ENCODE measurements around the gene HS2ST1. TPM values are rescaled to one million over a fixed set of nuclear protein-coding genes. Genes with fewer than 3 reads are reported as not detected.
"Not testable (repeated sequence)": the region's sequence is repeated elsewhere in the genome, so short reads cannot be mapped to it uniquely, and the experiment has no call there.

Gene HS2ST1
- total RNA-seq, 1 experiment from 2014 or later: 19.0 TPM

GRCh38 chr1:86953167-86953566 lies 38.7 kb downstream of the HS2ST1 start:
- in situ Hi-C loops (cut with HindIII; ENCODE audit: low pct_unique_long_range_greater_than_20kb, low sequenced_read_pairs): no loop called here
- no peak for DNase-seq (ENCODE audit: low read depth, low spot score)

- no peak for DNase-seq (ENCODE audit: low read depth, low spot score)
- in situ Hi-C loops (cut with HindIII; ENCODE audit: low pct_unique_long_range_greater_than_20kb, low sequenced_read_pairs): no loop called here
Observed at GRCh38 chr1:86955678-86956077, 41.2 kb downstream of the HS2ST1 start.

- in situ Hi-C loops (cut with HindIII; ENCODE audit: low pct_unique_long_range_greater_than_20kb, low sequenced_read_pairs): no loop called here
- DNase-seq (ENCODE audit: low read depth, low spot score): no peak
Observed at GRCh38 chr1:86956221-86956620, 41.8 kb downstream of the HS2ST1 start.

- in situ Hi-C loops (cut with HindIII; ENCODE audit: low pct_unique_long_range_greater_than_20kb, low sequenced_read_pairs): no loop called here
- peak; percentile 44 for DNase-seq (ENCODE audit: low read depth, low spot score)
Observed at GRCh38 chr1:86957221-86957620, 42.8 kb downstream of the HS2ST1 start.

- in situ Hi-C loops (cut with HindIII; ENCODE audit: low pct_unique_long_range_greater_than_20kb, low sequenced_read_pairs): no loop called here
- DNase-seq (ENCODE audit: low read depth, low spot score): no peak
Observed at GRCh38 chr1:86960548-86960947, 46.1 kb downstream of the HS2ST1 start.

- DNase-seq (ENCODE audit: low read depth, low spot score); in situ Hi-C loops (cut with HindIII; ENCODE audit: low pct_unique_long_range_greater_than_20kb, low sequenced_read_pairs): not testable (repeated sequence)
Observed at GRCh38 chr1:86963841-86964240, 49.4 kb downstream of the HS2ST1 start.

- in situ Hi-C loops (cut with HindIII; ENCODE audit: low pct_unique_long_range_greater_than_20kb, low sequenced_read_pairs): no loop called here
- DNase-seq (ENCODE audit: low read depth, low spot score): peak; percentile 54
Observed at GRCh38 chr1:86965012-86965826, 50.8 kb downstream of the HS2ST1 start.

GRCh38 chr1:86965827-86966182 lies 51.4 kb downstream of the HS2ST1 start:
- no peak for DNase-seq (ENCODE audit: low read depth, low spot score)
- in situ Hi-C loops (cut with HindIII; ENCODE audit: low pct_unique_long_range_greater_than_20kb, low sequenced_read_pairs): no loop called here

- in situ Hi-C loops (cut with HindIII; ENCODE audit: low pct_unique_long_range_greater_than_20kb, low sequenced_read_pairs): no loop called here
- DNase-seq (ENCODE audit: low read depth, low spot score): no peak
Observed at GRCh38 chr1:86970938-86971337, 56.5 kb downstream of the HS2ST1 start.

GRCh38 chr1:86971778-86972177 lies 57.3 kb downstream of the HS2ST1 start:
- DNase-seq (ENCODE audit: low read depth, low spot score): no peak
- in situ Hi-C loops (cut with HindIII; ENCODE audit: low pct_unique_long_range_greater_than_20kb, low sequenced_read_pairs): no loop called here

- DNase-seq (ENCODE audit: low read depth, low spot score): no peak
- in situ Hi-C loops (cut with HindIII; ENCODE audit: low pct_unique_long_range_greater_than_20kb, low sequenced_read_pairs): no loop called here
Observed at GRCh38 chr1:86972262-86972661, 57.8 kb downstream of the HS2ST1 start.

- no peak for DNase-seq (ENCODE audit: low read depth, low spot score)
- in situ Hi-C loops (cut with HindIII; ENCODE audit: low pct_unique_long_range_greater_than_20kb, low sequenced_read_pairs): no loop called here
Observed at GRCh38 chr1:86975993-86976550, 61.6 kb downstream of the HS2ST1 start.

GRCh38 chr1:86976664-86977063 lies 62.2 kb downstream of the HS2ST1 start:
- DNase-seq (ENCODE audit: low read depth, low spot score): no peak
- in situ Hi-C loops (cut with HindIII; ENCODE audit: low pct_unique_long_range_greater_than_20kb, low sequenced_read_pairs): no loop called here

- in situ Hi-C loops (cut with HindIII; ENCODE audit: low pct_unique_long_range_greater_than_20kb, low sequenced_read_pairs): no loop called here
- no peak for DNase-seq (ENCODE audit: low read depth, low spot score)
Observed at GRCh38 chr1:86981482-86982213, 67.2 kb downstream of the HS2ST1 start.

- in situ Hi-C loops (cut with HindIII; ENCODE audit: low pct_unique_long_range_greater_than_20kb, low sequenced_read_pairs); DNase-seq (ENCODE audit: low read depth, low spot score): not testable (repeated sequence)
Observed at GRCh38 chr1:86983677-86984076, 69.2 kb downstream of the HS2ST1 start.

- in situ Hi-C loops (cut with HindIII; ENCODE audit: low pct_unique_long_range_greater_than_20kb, low sequenced_read_pairs): no loop called here
- no peak for DNase-seq (ENCODE audit: low read depth, low spot score)
Observed at GRCh38 chr1:86987446-86987845, 73.0 kb downstream of the HS2ST1 start.

- no peak for DNase-seq (ENCODE audit: low read depth, low spot score)
- in situ Hi-C loops (cut with HindIII; ENCODE audit: low pct_unique_long_range_greater_than_20kb, low sequenced_read_pairs): no loop called here
Observed at GRCh38 chr1:86988835-86989234, 74.4 kb downstream of the HS2ST1 start.

GRCh38 chr1:86989690-86990089 lies 75.3 kb downstream of the HS2ST1 start:
- DNase-seq (ENCODE audit: low read depth, low spot score); in situ Hi-C loops (cut with HindIII; ENCODE audit: low pct_unique_long_range_greater_than_20kb, low sequenced_read_pairs): not testable (repeated sequence)

- in situ Hi-C loops (cut with HindIII; ENCODE audit: low pct_unique_long_range_greater_than_20kb, low sequenced_read_pairs): no loop called here
- no peak for DNase-seq (ENCODE audit: low read depth, low spot score)
Observed at GRCh38 chr1:86990826-86991225, 76.4 kb downstream of the HS2ST1 start.

All from SK-MEL-5 (cell line).